ENCODE data around the gene PADI1. TPM values are rescaled to one million over a fixed set of nuclear protein-coding genes. Genes with fewer than 3 reads are reported as not detected.

PADI1 gene
- total and polyA plus RNA-seq, 12 donors: 0.06 to 0.10 (median 0.08) TPM; not detected in 9

- WGBS, 4 donors: 44 to 58% (median 51%) methylated on average over 5 of the region's 5 CpGs
- peaks cover 25% of the 10 kb centered on the region for H3K27me3 ChIP-seq
Observed at GRCh38 chr1:17216078-17216477, 11.2 kb downstream of the PADI1 start.

GRCh38 chr1:17217607-17218006 lies 12.7 kb downstream of the PADI1 start:
- H3K36me3 ChIP-seq (replicated peaks in 1 of 2): no peaks in the 10 kb centered on the region
- no peaks in the 10 kb centered on the region for H3K4me1 ChIP-seq (replicated peaks in 1 of 2)
- no peak for DNase-seq
- intact Hi-C loops (cut with DNase I): no loop called here
- H3K27ac ChIP-seq: no peak overlapping the region
- 63 to 76% (median 74%) methylated on average over 3 of the region's 3 CpGs for WGBS, 4 donors
- no peaks in the 10 kb centered on the region for H3K9me3 ChIP-seq (replicated peaks in 1 of 3)
- H3K27me3 ChIP-seq: peaks cover 18% of the 10 kb centered on the region
- H3K4me3 ChIP-seq: no peak overlapping the region
- TF ChIP-seq CTCF (IDR thresholded peaks at IDR 0.05) (no peak), POLR2A (IDR thresholded peaks at IDR 0.05) (no peak)

More at GRCh38 chr1:17216078-17216477, 11.2 kb downstream of the PADI1 start:
- TF ChIP-seq POLR2A (IDR thresholded peaks at IDR 0.05) (no peak), CTCF (IDR thresholded peaks at IDR 0.05) (no peak)
- H3K4me3 ChIP-seq: no peak overlapping the region
- no peaks in the 10 kb centered on the region for H3K4me1 ChIP-seq (replicated peaks in 1 of 2)
- no peak overlapping the region for H3K27ac ChIP-seq
- H3K9me3 ChIP-seq (replicated peaks in 1 of 3): no peaks in the 10 kb centered on the region
- DNase-seq: no peak
- H3K36me3 ChIP-seq (replicated peaks in 1 of 2): no peaks in the 10 kb centered on the region
- intact Hi-C loops (cut with DNase I): no loop called here

GRCh38 chr1:17218939-17219338 lies 14.0 kb downstream of the PADI1 start:
- Histone ChIP-seq H3K36me3 (replicated peaks in 1 of 2) (no peaks in the 10 kb centered on the region), H3K27ac (no peak overlapping the region), H3K4me1 (replicated peaks in 1 of 2) (no peaks in the 10 kb centered on the region), H3K27me3 (peaks cover 9% of the 10 kb centered on the region), H3K4me3 (no peak overlapping the region), H3K9me3 (replicated peaks in 1 of 3) (no peaks in the 10 kb centered on the region)
- WGBS, 4 donors: 62 to 75% (median 67%) methylated on average over 7 of the region's 7 CpGs
- no peak for DNase-seq
- TF ChIP-seq CTCF (IDR thresholded peaks at IDR 0.05) (no peak), POLR2A (IDR thresholded peaks at IDR 0.05) (no peak)
- intact Hi-C loops (cut with DNase I): no loop called here

GRCh38 chr1:17220287-17220686 lies 15.4 kb downstream of the PADI1 start:
- H3K27me3 ChIP-seq: no peaks in the 10 kb centered on the region
- intact Hi-C loops (cut with DNase I): no loop called here
- H3K36me3 ChIP-seq (replicated peaks in 1 of 2): no peaks in the 10 kb centered on the region
- no peak overlapping the region for H3K27ac ChIP-seq
- no peaks in the 10 kb centered on the region for H3K4me1 ChIP-seq (replicated peaks in 1 of 2)
- no peak for DNase-seq
- 69 to 84% (median 78%) methylated on average over 3 of the region's 3 CpGs for WGBS, 4 donors
- TF ChIP-seq POLR2A (IDR thresholded peaks at IDR 0.05) (no peak), CTCF (IDR thresholded peaks at IDR 0.05) (no peak)
- no peaks in the 10 kb centered on the region for H3K9me3 ChIP-seq (replicated peaks in 1 of 3)
- H3K4me3 ChIP-seq: no peak overlapping the region

All from adrenal gland (tissue), 12 donors.